RWPE2 (cell line): Measurements from ENCODE around the gene HIBCH.
A peak's percentile ranks its signal among the peaks of the same experiment; 100 is the strongest.
"Not testable (repeated sequence)": the region's sequence is repeated elsewhere in the genome, so short reads cannot be mapped to it uniquely, and the experiment has no call there.

Experiments used
- ATAC-seq: fragments of 200-7000 bp; cut with Tn5 transposase; 3 replicates; pipeline ENCODE4 v1.9.1; 2021; ENCODE audit warnings: low read depth
- DNase-seq: peaks from one replicate; pipeline ENCODE4 v3.0.0-alpha.2; 2020; ENCODE audit warnings: low spot score
- H3K27ac ChIP-seq: fragments of 450-650 bp; 2 replicates; pipeline ENCODE4 v1.5.1; 2017; ENCODE audit warnings: mild to moderate bottlenecking; ENCODE audit not compliant: poor library complexity, severe bottlenecking
- H3K27me3 ChIP-seq: fragments of 250-450 bp; sonication (Bioruptor Pico); 2 replicates; pipeline ENCODE4 v1.5.1; 2021; ENCODE audit warnings: mild to moderate bottlenecking, moderate library complexity; ENCODE audit not compliant: insufficient read depth, poor library complexity, severe bottlenecking
- H3K36me3 ChIP-seq: fragments of 250-450 bp; sonication (Bioruptor Pico); 2 replicates; pipeline ENCODE4 v1.5.1; 2020; ENCODE audit warnings: low read depth, mild to moderate bottlenecking, moderate library complexity
- H3K4me1 ChIP-seq: fragments of 250-450 bp; sonication (Bioruptor Pico); 2 replicates; pipeline ENCODE4 v1.5.1; 2021; ENCODE audit warnings: mild to moderate bottlenecking, moderate library complexity; ENCODE audit not compliant: insufficient read depth, poor library complexity, severe bottlenecking
- H3K4me3 ChIP-seq: fragments of 250-450 bp; sonication (Bioruptor Pico); 2 replicates; pipeline ENCODE4 v1.5.1; 2021; ENCODE audit warnings: mild to moderate bottlenecking, moderate library complexity; ENCODE audit not compliant: severe bottlenecking
- H3K9me3 ChIP-seq: fragments of 250-450 bp; sonication (Bioruptor Pico); 2 replicates; pipeline ENCODE4 v1.5.1; 2021; ENCODE audit warnings: mild to moderate bottlenecking, moderate library complexity; ENCODE audit not compliant: severe bottlenecking
- CTCF ChIP-seq: fragments of 450-650 bp; IDR thresholded peaks from one replicate; pipeline ENCODE4 v1.5.1; 2017; ENCODE audit warnings: mild to moderate bottlenecking, moderate library complexity; ENCODE audit not compliant: poor library complexity, severe bottlenecking

HIBCH gene

GRCh38 chr2:190362894-190363293, 43.3 kb upstream of the HIBCH start:
- no peak for TF ChIP-seq CTCF
- Histone ChIP-seq H3K4me3 (no peak overlapping the region), H3K9me3 (no peaks in the 10 kb centered on the region), H3K36me3 (peaks cover 5% of the 10 kb centered on the region; the same call in 1 of the 2 replicates), H3K27me3 (no peaks in the 10 kb centered on the region), H3K4me1 (peaks cover 19% of the 10 kb centered on the region), H3K27ac (no peak overlapping the region)
- no peak for ATAC-seq
- DNase-seq, result no peak

- no peaks in the 10 kb centered on the region for H3K27me3 ChIP-seq
- peaks cover 5% of the 10 kb centered on the region; the same call in 1 of the 2 replicates for H3K36me3 ChIP-seq
- no peaks in the 10 kb centered on the region for H3K9me3 ChIP-seq
- no peak overlapping the region for H3K4me3 ChIP-seq
- no peak for DNase-seq
- no peak overlapping the region for H3K27ac ChIP-seq
- TF ChIP-seq CTCF, result no peak
- ATAC-seq, result no peak
- peaks cover 25% of the 10 kb centered on the region for H3K4me1 ChIP-seq
These were observed 41.9 kb upstream of the HIBCH start for GRCh38 chr2:190361572-190361971.

GRCh38 chr2:190360965-190361364, 41.3 kb upstream of the HIBCH start:
- peaks cover 25% of the 10 kb centered on the region for H3K4me1 ChIP-seq
- H3K36me3 ChIP-seq, result peaks cover 5% of the 10 kb centered on the region; the same call in 1 of the 2 replicates
- TF ChIP-seq CTCF, result no peak
- DNase-seq (no peak), ATAC-seq (no peak)
- no peak overlapping the region for H3K27ac ChIP-seq
- no peaks in the 10 kb centered on the region for H3K9me3 ChIP-seq
- H3K27me3 ChIP-seq, result no peaks in the 10 kb centered on the region
- H3K4me3 ChIP-seq, result no peak overlapping the region

- no peak for ATAC-seq
- Histone ChIP-seq H3K9me3 (no peaks in the 10 kb centered on the region), H3K27ac (no peak overlapping the region), H3K4me1 (peaks cover 25% of the 10 kb centered on the region), H3K36me3 (peaks cover 5% of the 10 kb centered on the region; the same call in 1 of the 2 replicates), H3K27me3 (no peaks in the 10 kb centered on the region), H3K4me3 (no peak overlapping the region)
- TF ChIP-seq CTCF, result no peak
- no peak for DNase-seq
These were observed 40.9 kb upstream of the HIBCH start for GRCh38 chr2:190360561-190360960.

GRCh38 chr2:190358655-190359448, 39.2 kb upstream of the HIBCH start:
- not testable (repeated sequence) for H3K27me3 ChIP-seq, DNase-seq, H3K4me3 ChIP-seq, H3K36me3 ChIP-seq, H3K9me3 ChIP-seq
- ATAC-seq, result peak; percentile 89
- H3K4me1 ChIP-seq, result peaks cover 25% of the 10 kb centered on the region
- peak overlapping the region; percentile 66 for H3K27ac ChIP-seq
